ENCODE results near the gene S100A10. TPM values are rescaled to one million over a fixed set of nuclear protein-coding genes. Genes with fewer than 3 reads are reported as not detected.

S100A10 gene
- total and polyA plus RNA-seq, 2 of the 4 experiments (the other 2 are of a cell fraction), result 86.0 to 277 TPM

DNA sequence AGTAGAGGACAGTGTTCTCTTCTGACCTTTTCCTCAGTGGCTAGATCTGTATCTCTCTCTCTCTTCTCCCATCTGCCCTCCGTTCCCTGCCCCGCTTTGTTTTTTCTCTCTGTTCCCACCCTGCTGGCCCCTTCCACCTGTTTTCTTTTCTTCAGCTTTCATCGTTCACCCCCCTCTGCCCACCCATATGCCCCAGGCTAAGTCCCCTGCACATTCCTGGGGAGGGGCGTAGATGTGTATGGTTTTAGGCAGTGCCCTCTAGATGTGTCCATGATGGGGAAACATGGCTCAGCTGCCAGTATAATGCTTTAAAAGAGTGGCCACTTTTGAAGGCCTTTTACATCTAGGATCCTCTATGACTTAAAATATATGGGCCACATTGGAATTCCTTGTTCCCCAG is 29.6 kb upstream of the S100A10 start:
- no peak overlapping the region for H3K14ac ChIP-seq (replicated peaks; ENCODE audit: low read depth, low read length)
- H3K4me1 ChIP-seq (ENCODE audit: control insufficient read depth, insufficient read depth, low read length), result peaks cover 3% of the 10 kb centered on the region; the same call in 1 of the 2 replicates
- no peak overlapping the region for H2BK120ac ChIP-seq (ENCODE audit: low read depth, low read length)
- no peaks in the 10 kb centered on the region for H3K36me3 ChIP-seq (ENCODE audit: control insufficient read depth, insufficient read depth, low read length)
- H3K18ac ChIP-seq (ENCODE audit: low read depth, low read length), result no peak overlapping the region
- H3K9ac ChIP-seq (ENCODE audit: low read depth, low read length), result no peak overlapping the region
- dilution Hi-C loops (cut with HindIII; ENCODE audit: low sequenced_read_pairs, unreplicated experiment) (loop anchor here (25.0 kb wide), 1 partner anchor 111 kb away; the partner anchor contains the start of gene THEM4), intact Hi-C loops (cut with micrococcal nuclease) (no loop called here), in situ Hi-C loops (cut with MboI; ENCODE audit: low sequenced_read_pairs) (no loop called here)
- no peak overlapping the region for H2AK5ac ChIP-seq (ENCODE audit: low read depth, low read length)
- no peak overlapping the region for H2AK9ac ChIP-seq (replicated peaks; ENCODE audit: low read depth, low read length, poor library complexity)
- H3K4me2 ChIP-seq (ENCODE audit: low read depth, low read length), result no peak overlapping the region
- ChIA-PET CTCF (no interaction called here), POLR2A (ENCODE audit: unreplicated experiment) (no interaction called here)
- no peak for TF ChIP-seq POLR2A (IDR thresholded peaks at IDR 0.05; ENCODE audit: low read depth, low read length)
- no peak for TF ChIP-seq MXI1 (IDR thresholded peaks at IDR 0.05; ENCODE audit: borderline replicate concordance, low read depth, low read length)
- TF ChIP-seq, protein P1, sequence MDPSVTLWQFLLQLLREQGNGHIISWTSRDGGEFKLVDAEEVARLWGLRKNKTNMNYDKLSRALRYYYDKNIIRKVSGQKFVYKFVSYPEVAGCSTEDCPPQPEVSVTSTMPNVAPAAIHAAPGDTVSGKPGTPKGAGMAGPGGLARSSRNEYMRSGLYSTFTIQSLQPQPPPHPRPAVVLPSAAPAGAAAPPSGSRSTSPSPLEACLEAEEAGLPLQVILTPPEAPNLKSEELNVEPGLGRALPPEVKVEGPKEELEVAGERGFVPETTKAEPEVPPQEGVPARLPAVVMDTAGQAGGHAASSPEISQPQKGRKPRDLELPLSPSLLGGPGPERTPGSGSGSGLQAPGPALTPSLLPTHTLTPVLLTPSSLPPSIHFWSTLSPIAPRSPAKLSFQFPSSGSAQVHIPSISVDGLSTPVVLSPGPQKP (IDR thresholded peaks at IDR 0.05; ENCODE audit: borderline replicate concordance, low read depth, low read length), result no peak
- no peak for TF ChIP-seq RFX5 (IDR thresholded peaks at IDR 0.05; ENCODE audit: low read depth, low read length)
- TF ChIP-seq RCOR1 (IDR thresholded peaks at IDR 0.05; ENCODE audit: insufficient replicate concordance, low read length), result no peak
- no peak for TF ChIP-seq MAZ (IDR thresholded peaks at IDR 0.05; ENCODE audit: borderline replicate concordance, low read depth, low read length)
- no peak overlapping the region for H3K4me3 ChIP-seq (ENCODE audit: insufficient read depth, low read depth, low read length)
- no peak overlapping the region for H3K23ac ChIP-seq (ENCODE audit: low read depth, low read length)
- no peak overlapping the region for H2BK15ac ChIP-seq (ENCODE audit: low read depth, low read length)
- peaks cover 42% of the 10 kb centered on the region for H3K27me3 ChIP-seq (ENCODE audit: control insufficient read depth, insufficient read depth, low read length)
- no peak overlapping the region for H2AFZ ChIP-seq (replicated peaks; ENCODE audit: low read length, poor library complexity)
- no peak overlapping the region for H4K91ac ChIP-seq (ENCODE audit: insufficient read depth, low read depth, low read length)
- no peaks in the 10 kb centered on the region for H3K9me1 ChIP-seq (ENCODE audit: insufficient read depth, low read length)
- DNase-seq (no peak), ATAC-seq (ENCODE audit: low read depth) (no peak)
- H3K27ac ChIP-seq (ENCODE audit: insufficient read depth, low read length), result no peak overlapping the region
- H3K9me3 ChIP-seq (ENCODE audit: control insufficient read depth, insufficient read depth, low read length), result no peaks in the 10 kb centered on the region
- no peaks in the 10 kb centered on the region for H4K20me1 ChIP-seq (ENCODE audit: insufficient read depth, low read length)
- WGBS, 2 experiments (ENCODE audit: extremely low coverage in 2 of 2, insufficient read length in 1 of 2), result no CpG with 5 or more reads among the region's 4 CpGs
- H4K8ac ChIP-seq (ENCODE audit: low read depth in 2 of 2, low read length in 2 of 2), result no peak overlapping the region
- H2BK5ac ChIP-seq (ENCODE audit: low read depth, low read length, poor library complexity, severe bottlenecking), result no peak overlapping the region
- H3K4ac ChIP-seq (ENCODE audit: low read depth, low read length), result no peak overlapping the region
- BruUV-seq (replicated peaks), result no TSS peak
- H4K5ac ChIP-seq (ENCODE audit: low read depth, low read length), result no peak overlapping the region
- H3K79me1 ChIP-seq (ENCODE audit: low read depth in 1 of 2, low read length in 2 of 2), result no peaks in the 10 kb centered on the region
- H2BK20ac ChIP-seq (ENCODE audit: low read depth, low read length), result no peak overlapping the region
- H3K56ac ChIP-seq (ENCODE audit: extremely low read depth, insufficient read depth, low read length), result no peak overlapping the region

Data from IMR-90 (cell line).